ENCODE results near the gene NUP62.

DNA sequence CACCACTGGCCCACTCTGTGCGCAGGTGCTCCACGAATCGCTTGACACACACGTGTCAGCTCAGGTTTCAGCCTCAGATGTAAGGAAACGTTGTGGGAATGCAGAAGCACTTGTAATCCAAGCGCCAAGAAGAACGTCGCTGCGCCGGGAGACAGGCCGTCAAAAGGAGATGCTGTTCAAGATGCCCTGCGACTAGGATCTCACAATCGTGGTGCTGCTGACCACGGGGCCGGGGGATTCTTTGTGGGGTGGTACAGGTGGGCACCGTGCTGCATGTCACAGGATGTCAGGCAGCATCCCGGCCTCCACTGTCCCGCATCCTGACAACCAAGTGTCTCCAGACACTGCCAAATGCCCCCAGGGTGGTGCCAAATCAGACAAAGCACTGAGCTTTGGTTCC lies 48.6 kb upstream of the NUP62 start:
- TF ChIP-seq, protein P1, sequence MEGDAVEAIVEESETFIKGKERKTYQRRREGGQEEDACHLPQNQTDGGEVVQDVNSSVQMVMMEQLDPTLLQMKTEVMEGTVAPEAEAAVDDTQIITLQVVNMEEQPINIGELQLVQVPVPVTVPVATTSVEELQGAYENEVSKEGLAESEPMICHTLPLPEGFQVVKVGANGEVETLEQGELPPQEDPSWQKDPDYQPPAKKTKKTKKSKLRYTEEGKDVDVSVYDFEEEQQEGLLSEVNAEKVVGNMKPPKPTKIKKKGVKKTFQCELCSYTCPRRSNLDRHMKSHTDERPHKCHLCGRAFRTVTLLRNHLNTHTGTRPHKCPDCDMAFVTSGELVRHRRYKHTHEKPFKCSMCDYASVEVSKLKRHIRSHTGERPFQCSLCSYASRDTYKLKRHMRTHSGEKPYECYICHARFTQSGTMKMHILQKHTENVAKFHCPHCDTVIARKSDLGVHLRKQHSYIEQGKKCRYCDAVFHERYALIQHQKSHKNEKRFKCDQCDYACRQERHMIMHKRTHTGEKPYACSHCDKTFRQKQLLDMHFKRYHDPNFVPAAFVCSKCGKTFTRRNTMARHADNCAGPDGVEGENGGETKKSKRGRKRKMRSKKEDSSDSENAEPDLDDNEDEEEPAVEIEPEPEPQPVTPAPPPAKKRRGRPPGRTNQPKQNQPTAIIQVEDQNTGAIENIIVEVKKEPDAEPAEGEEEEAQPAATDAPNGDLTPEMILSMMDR (optimal IDR thresholded peaks at IDR 0.05 in 1 of 3, IDR thresholded peaks at IDR 0.05 in 1 of 3, conservative IDR thresholded peaks at IDR 0.05 in 1 of 3; ENCODE audit: extremely low read depth in 1 of 3, insufficient read depth in 2 of 3, low read length in 3 of 3) = no peak
- no peak for TF ChIP-seq EZH2 (IDR thresholded peaks at IDR 0.05; ENCODE audit: low read length)

Data from keratinocyte (primary cell).